Activated effector memory CD4-positive, alpha-beta T cell treated with Interleukin-2 at 50 U/mL for 16 hours (primary cell): Measurements from ENCODE around the gene UBAC2.
"Not testable (repeated sequence)": the region's sequence is repeated elsewhere in the genome, so short reads cannot be mapped to it uniquely, and the experiment has no call there.

Experiments used
- DNase-seq: peaks from one replicate; pipeline ENCODE4 v3.0.0-alpha.2; 2020

Gene UBAC2

GRCh38 chr13:99404005-99404755 lies 203.5 kb downstream of the UBAC2 start:
- DNase-seq: no peak

GRCh38 chr13:99405966-99406365 lies 205.3 kb downstream of the UBAC2 start:
- no peak for DNase-seq

GRCh38 chr13:99406799-99407201 lies 206.1 kb downstream of the UBAC2 start:
- no peak for DNase-seq

GRCh38 chr13:99407906-99408702 lies 207.4 kb downstream of the UBAC2 start:
- no peak for DNase-seq

- no peak for DNase-seq
Measured at GRCh38 chr13:99408703-99409000, 208.0 kb downstream of the UBAC2 start.

GRCh38 chr13:99409461-99410083 lies 208.9 kb downstream of the UBAC2 start:
- DNase-seq: not testable (repeated sequence)

GRCh38 chr13:99410646-99411475 lies 210.2 kb downstream of the UBAC2 start:
- not testable (repeated sequence) for DNase-seq

GRCh38 chr13:99412856-99413255 lies 212.2 kb downstream of the UBAC2 start:
- DNase-seq: no peak

- no peak for DNase-seq
Measured at GRCh38 chr13:99414048-99414995, 213.7 kb downstream of the UBAC2 start.

GRCh38 chr13:99415014-99415650 lies 214.5 kb downstream of the UBAC2 start:
- no peak for DNase-seq

- DNase-seq: no peak
Measured at GRCh38 chr13:99415851-99416331, 215.2 kb downstream of the UBAC2 start.

GRCh38 chr13:99416411-99417121 lies 215.9 kb downstream of the UBAC2 start:
- no peak for DNase-seq

- DNase-seq: no peak
Measured at GRCh38 chr13:99417201-99418102, 216.8 kb downstream of the UBAC2 start.

- DNase-seq: no peak
Measured at GRCh38 chr13:99418103-99418842, 217.6 kb downstream of the UBAC2 start.

- no peak for DNase-seq
Measured at GRCh38 chr13:99418843-99419140, 218.1 kb downstream of the UBAC2 start.

GRCh38 chr13:99419591-99420243 lies 219.1 kb downstream of the UBAC2 start:
- no peak for DNase-seq

GRCh38 chr13:99421271-99421670 lies 220.6 kb downstream of the UBAC2 start:
- DNase-seq: no peak
